ENCODE data around the gene MIER3.

The MIER3 gene

GRCh38 chr5:56898213-56898612 lies 53.7 kb downstream of the MIER3 start:
- Histone ChIP-seq H3K27me3 (no peaks in the 10 kb centered on the region), H3K9me3 (no peaks in the 10 kb centered on the region), H3K4me3 (no peak overlapping the region), H3K27ac (no peak overlapping the region), H3K4me1 (no peaks in the 10 kb centered on the region), H3K36me3 (peaks cover 9 to 12% (median 10%) of the 10 kb centered on the region in 3 donors)
- DNase-seq, result no peak
- intact Hi-C loops (cut with DNase I; ENCODE audit: low total_unique reads), result no loop called here
- TF ChIP-seq, protein P1, sequence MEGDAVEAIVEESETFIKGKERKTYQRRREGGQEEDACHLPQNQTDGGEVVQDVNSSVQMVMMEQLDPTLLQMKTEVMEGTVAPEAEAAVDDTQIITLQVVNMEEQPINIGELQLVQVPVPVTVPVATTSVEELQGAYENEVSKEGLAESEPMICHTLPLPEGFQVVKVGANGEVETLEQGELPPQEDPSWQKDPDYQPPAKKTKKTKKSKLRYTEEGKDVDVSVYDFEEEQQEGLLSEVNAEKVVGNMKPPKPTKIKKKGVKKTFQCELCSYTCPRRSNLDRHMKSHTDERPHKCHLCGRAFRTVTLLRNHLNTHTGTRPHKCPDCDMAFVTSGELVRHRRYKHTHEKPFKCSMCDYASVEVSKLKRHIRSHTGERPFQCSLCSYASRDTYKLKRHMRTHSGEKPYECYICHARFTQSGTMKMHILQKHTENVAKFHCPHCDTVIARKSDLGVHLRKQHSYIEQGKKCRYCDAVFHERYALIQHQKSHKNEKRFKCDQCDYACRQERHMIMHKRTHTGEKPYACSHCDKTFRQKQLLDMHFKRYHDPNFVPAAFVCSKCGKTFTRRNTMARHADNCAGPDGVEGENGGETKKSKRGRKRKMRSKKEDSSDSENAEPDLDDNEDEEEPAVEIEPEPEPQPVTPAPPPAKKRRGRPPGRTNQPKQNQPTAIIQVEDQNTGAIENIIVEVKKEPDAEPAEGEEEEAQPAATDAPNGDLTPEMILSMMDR (IDR thresholded peaks at IDR 0.05), result no peak

GRCh38 chr5:56896763-56897162 lies 55.2 kb downstream of the MIER3 start:
- Histone ChIP-seq H3K4me1 (no peaks in the 10 kb centered on the region), H3K4me3 (no peak overlapping the region), H3K9me3 (no peaks in the 10 kb centered on the region), H3K27me3 (no peaks in the 10 kb centered on the region), H3K36me3 (peaks cover 11 to 14% (median 12%) of the 10 kb centered on the region in 3 donors), H3K27ac (no peak overlapping the region)
- no peak for DNase-seq
- intact Hi-C loops (cut with DNase I; ENCODE audit: low total_unique reads), result no loop called here
- TF ChIP-seq, protein P1 (IDR thresholded peaks at IDR 0.05), result no peak

DNA sequence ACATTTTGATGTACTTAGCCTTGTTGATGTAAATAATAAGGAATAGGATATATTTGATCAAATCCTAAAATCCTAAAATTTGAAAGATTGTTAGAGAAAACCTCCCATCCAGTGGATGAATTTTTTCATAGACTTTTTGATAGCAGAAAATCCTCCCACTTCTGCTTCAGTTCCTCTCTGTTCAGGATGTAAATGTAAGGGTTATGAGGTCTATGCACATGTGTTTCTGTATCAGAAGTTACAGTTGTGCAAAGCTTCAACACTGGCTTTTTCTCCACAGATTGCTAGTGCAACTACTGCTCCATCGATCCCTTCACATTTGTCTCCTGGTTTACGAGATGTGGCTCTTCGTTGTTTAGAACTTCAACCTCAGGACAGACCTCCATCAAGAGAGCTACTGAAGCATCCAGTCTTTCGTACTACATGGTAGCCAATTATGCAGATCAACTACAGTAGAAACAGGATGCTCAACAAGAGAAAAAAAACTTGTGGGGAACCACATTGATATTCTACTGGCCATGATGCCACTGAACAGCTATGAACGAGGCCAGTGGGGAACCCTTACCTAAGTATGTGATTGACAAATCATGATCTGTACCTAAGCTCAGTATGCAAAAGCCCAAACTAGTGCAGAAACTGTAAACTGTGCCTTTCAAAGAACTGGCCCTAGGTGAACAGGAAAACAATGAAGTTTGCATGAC lies 58.5 kb downstream of the MIER3 start:
- Histone ChIP-seq H3K27ac (no peak overlapping the region), H3K4me3 (no peak overlapping the region), H3K27me3 (no peaks in the 10 kb centered on the region), H3K4me1 (no peaks in the 10 kb centered on the region), H3K36me3 (peaks cover 15 to 41% (median 32%) of the 10 kb centered on the region in 3 donors), H3K9me3 (no peaks in the 10 kb centered on the region)
- intact Hi-C loops (cut with DNase I; ENCODE audit: low total_unique reads), result no loop called here
- TF ChIP-seq, protein P1 (IDR thresholded peaks at IDR 0.05), result no peak
- no peak for DNase-seq

GRCh38 chr5:56881571-56881970 lies 70.4 kb downstream of the MIER3 start:
- Histone ChIP-seq H3K4me1 (no peaks in the 10 kb centered on the region), H3K36me3 (peaks cover 39 to 92% (median 63%) of the 10 kb centered on the region in 3 donors), H3K27ac (no peak overlapping the region), H3K4me3 (no peak overlapping the region), H3K27me3 (no peaks in the 10 kb centered on the region), H3K9me3 (no peaks in the 10 kb centered on the region)
- DNase-seq, result no peak
- TF ChIP-seq, protein P1 (IDR thresholded peaks at IDR 0.05), result no peak
- intact Hi-C loops (cut with DNase I; ENCODE audit: low total_unique reads), result no loop called here

GRCh38 chr5:56876327-56876726 lies 75.6 kb downstream of the MIER3 start:
- Histone ChIP-seq H3K4me1 (no peaks in the 10 kb centered on the region), H3K27ac (no peak overlapping the region), H3K27me3 (no peaks in the 10 kb centered on the region), H3K9me3 (no peaks in the 10 kb centered on the region), H3K4me3 (no peak overlapping the region), H3K36me3 (peaks cover 38 to 88% (median 54%) of the 10 kb centered on the region in 3 donors)
- no peak for DNase-seq
- TF ChIP-seq, protein P1 (IDR thresholded peaks at IDR 0.05), result no peak
- intact Hi-C loops (cut with DNase I; ENCODE audit: low total_unique reads), result no loop called here
